Left ventricle myocardium inferior (tissue), 1 donor: ENCODE measurements around the gene C1QL1. TPM values are rescaled to one million over a fixed set of nuclear protein-coding genes. Genes with fewer than 3 reads are reported as not detected.

Source experiments
- DNase-seq: peaks from one replicate; pipeline ENCODE4 v3.0.0-alpha.2; 2020
- H3K27ac ChIP-seq: fragments of 200-600 bp; replicated peaks from 2 replicates; pipeline ENCODE4 v1.8.0; 2021
- H3K27me3 ChIP-seq: fragments of 200-600 bp; 2 replicates; pipeline ENCODE4 v1.8.0; 2021; ENCODE audit warnings: low read depth
- H3K36me3 ChIP-seq: fragments of 200-600 bp; 2 replicates; pipeline ENCODE4 v1.8.0; 2021
- H3K4me1 ChIP-seq: fragments of 200-600 bp; 2 replicates; pipeline ENCODE4 v1.8.0; 2021
- H3K4me3 ChIP-seq: fragments of 200-600 bp; 2 replicates; pipeline ENCODE4 v1.8.0; 2021; ENCODE audit warnings: mild to moderate bottlenecking, moderate library complexity
- H3K9me3 ChIP-seq: fragments of 200-600 bp; replicated peaks from 2 replicates; pipeline ENCODE4 v1.8.0; 2021
- CTCF ChIP-seq: fragments of 200-600 bp; IDR thresholded peaks from 2 replicates; pipeline ENCODE4 v1.8.0; 2021; ENCODE audit warnings: antibody characterized with exemption, mild to moderate bottlenecking, borderline replicate concordance
- intact Hi-C: fragments of 100-400 bp; cut with micrococcal nuclease; formaldehyde crosslinking; loops from one replicate; pipeline ENCODE4 v1.11.0; 2022
- total RNA-seq: library from RNA; stranded (reverse); fragmentation: NEBNext Ultra II Directional; extraction: Animal tissue kit (Norgen Biotek cat#: 25700); gene quantifications from one replicate; pipeline ENCODE4 v1.2.1, GENCODE V29; 2021
- donor health status: DM: no; HTN: yes; CAD: no; lungs with severe emphysema.

The C1QL1 gene
- total RNA-seq, 1 donor from 2014 or later, result 0.74 TPM

DNA sequence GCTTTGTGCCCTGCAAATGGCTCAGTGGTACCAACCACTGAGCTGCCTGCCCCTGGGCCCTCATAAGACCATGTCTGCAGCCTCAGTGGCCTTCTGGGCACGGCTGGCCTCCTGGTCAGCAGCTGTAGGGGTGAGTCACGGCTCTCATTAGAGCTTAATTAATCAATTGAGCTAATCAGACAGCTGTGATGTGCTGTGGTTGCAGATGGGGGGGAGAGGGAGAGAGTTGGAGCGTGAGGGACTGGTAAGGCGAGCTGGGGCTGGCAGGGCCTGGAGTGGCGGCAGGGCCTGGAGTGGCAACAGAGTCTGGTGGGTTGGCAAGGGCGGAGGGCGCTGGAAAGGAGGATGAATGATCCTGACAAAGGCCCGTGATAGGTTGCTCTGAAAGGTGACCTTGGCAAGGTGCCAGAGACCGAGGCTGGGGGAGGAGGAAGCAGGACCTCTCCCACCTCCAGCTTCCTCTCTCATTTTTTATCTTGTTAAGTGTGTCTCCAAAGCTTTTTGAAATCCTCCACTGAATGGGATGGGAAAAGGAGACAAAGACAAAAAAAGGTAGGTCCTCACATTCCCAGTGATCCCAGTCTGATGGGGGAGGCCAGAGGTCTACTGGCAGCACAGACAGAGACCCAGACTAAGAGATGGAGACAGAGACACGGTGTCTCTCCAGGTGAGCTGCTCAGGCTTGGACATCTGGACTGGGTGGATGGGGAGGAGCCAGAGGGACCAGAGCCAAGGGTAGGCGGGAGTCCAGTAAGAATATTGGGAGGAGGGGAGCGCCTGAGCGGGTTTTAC lies 41.8 kb upstream of the C1QL1 start:
- intact Hi-C loops, result loop anchor here (10.0 kb wide), 1 partner anchor 235 kb away; no protein-coding TSS in a partner anchor
- Histone ChIP-seq H3K36me3 (no peaks in the 10 kb centered on the region), H3K4me1 (peaks cover 10% of the 10 kb centered on the region), H3K9me3 (no peaks in the 10 kb centered on the region), H3K27ac (no peak overlapping the region), H3K27me3 (peaks cover 8% of the 10 kb centered on the region), H3K4me3 (no peak overlapping the region)
- no peak for DNase-seq
- no peak for TF ChIP-seq CTCF

DNA sequence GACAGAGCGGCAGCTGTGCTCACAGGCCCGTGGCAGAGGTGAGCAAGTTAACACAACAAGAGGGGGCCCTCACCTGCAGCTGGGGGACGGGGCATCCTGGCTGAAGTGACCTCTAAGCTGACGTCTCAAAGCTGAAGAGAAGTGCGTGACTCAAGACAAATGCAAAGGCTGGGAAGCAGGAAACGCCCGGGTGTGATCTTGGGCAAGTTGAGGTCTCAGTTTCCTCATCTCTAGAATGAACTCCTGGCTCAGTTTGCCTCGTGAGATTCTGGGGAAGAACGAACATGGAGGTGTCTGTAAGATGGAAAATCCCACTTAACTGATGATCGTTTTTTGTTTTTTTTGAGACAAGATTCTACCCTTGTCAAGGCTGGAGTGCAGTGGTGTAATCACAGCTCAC lies 40.1 kb upstream of the C1QL1 start:
- Histone ChIP-seq H3K36me3 (no peaks in the 10 kb centered on the region), H3K27ac (no peak overlapping the region), H3K4me1 (peaks cover 6% of the 10 kb centered on the region), H3K9me3 (no peaks in the 10 kb centered on the region), H3K27me3 (peaks cover 8% of the 10 kb centered on the region), H3K4me3 (no peak overlapping the region)
- intact Hi-C loops, result no loop called here
- DNase-seq, result no peak
- no peak for TF ChIP-seq CTCF

DNA sequence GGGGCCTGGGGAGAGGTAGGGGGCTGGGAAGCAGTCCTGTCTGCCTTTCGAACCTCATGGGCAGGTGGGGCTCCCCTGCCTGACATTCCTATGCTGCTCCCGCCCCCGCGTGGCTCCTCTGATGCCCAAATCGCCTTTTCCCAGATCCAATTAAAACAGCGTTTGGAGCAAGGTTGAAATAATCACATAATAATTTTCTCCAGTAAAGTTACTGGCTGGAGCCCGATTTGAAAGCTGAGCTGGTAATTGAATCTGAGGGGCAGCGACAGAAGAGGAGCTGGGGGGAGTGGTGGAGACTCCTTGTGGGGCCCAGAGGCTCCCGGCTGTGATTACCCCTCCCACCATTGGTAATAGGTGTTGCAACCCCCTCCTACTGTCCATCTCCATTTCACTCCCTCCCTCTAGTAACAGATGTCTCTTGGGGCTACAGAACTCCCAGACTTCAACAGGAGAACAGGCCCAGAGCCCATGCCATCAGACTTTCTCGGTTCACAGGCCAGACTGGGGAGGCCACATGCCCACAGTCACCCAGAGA lies 38.9 kb upstream of the C1QL1 start:
- H3K27ac ChIP-seq, result no peak overlapping the region
- H3K27me3 ChIP-seq, result peaks cover 8% of the 10 kb centered on the region
- H3K36me3 ChIP-seq, result no peaks in the 10 kb centered on the region
- no peak for DNase-seq
- no peaks in the 10 kb centered on the region for H3K9me3 ChIP-seq
- TF ChIP-seq CTCF, result no peak
- intact Hi-C loops, result no loop called here
- no peaks in the 10 kb centered on the region for H3K4me1 ChIP-seq
- no peak overlapping the region for H3K4me3 ChIP-seq

- DNase-seq, result no peak
- Histone ChIP-seq H3K36me3 (no peaks in the 10 kb centered on the region), H3K4me1 (no peaks in the 10 kb centered on the region), H3K27me3 (peaks cover 8% of the 10 kb centered on the region), H3K9me3 (no peaks in the 10 kb centered on the region), H3K4me3 (no peak overlapping the region), H3K27ac (no peak overlapping the region)
- intact Hi-C loops, result no loop called here
- no peak for TF ChIP-seq CTCF
Observed at GRCh38 chr17:45005700-45006099, 37.6 kb upstream of the C1QL1 start.

GRCh38 chr17:45004388-45004787 lies 36.3 kb upstream of the C1QL1 start:
- H3K27ac ChIP-seq, result no peak overlapping the region
- no peak overlapping the region for H3K4me3 ChIP-seq
- intact Hi-C loops, result no loop called here
- no peak for DNase-seq
- H3K27me3 ChIP-seq, result peaks cover 8% of the 10 kb centered on the region
- no peaks in the 10 kb centered on the region for H3K36me3 ChIP-seq
- H3K9me3 ChIP-seq, result peaks cover 5% of the 10 kb centered on the region
- TF ChIP-seq CTCF, result no peak
- H3K4me1 ChIP-seq, result no peaks in the 10 kb centered on the region
